HT-29 (cell line): Measurements from ENCODE around the gene TMEM179B. TPM values are rescaled to one million over a fixed set of nuclear protein-coding genes. Genes with fewer than 3 reads are reported as not detected.

Experiments used
- DNase-seq: peaks from one replicate; pipeline ENCODE4 v3.0.0-alpha.2; 2015; ENCODE audit warnings: low spot score
- small RNA-seq: library from RNA; depleted of rRNA; stranded (forward); fragments of <200 nt; gene quantifications from one replicate; pipeline ENCODE3, GENCODE V24; 2014
- total RNA-seq: library from RNA; depleted of rRNA; stranded (reverse); fragments of >200 nt; shearing (Covaris generic); gene quantifications from 2 replicates; pipeline ENCODE4 v1.2.3, GENCODE V29; 2014; rRNA removed

Gene TMEM179B
- total RNA-seq, 1 experiment from 2014 or later = 114 TPM

- DNase-seq = no peak
Measured at GRCh38 chr11:62832336-62833234, 45.4 kb downstream of the TMEM179B start, which contains the start of gene TEX54. Gene TEX54 (minus strand): TSS chr11:62832841.

GRCh38 chr11:62835336-62835735, 48.1 kb downstream of the TMEM179B start:
- no peak for DNase-seq

- DNase-seq = peak; percentile 98
Measured at GRCh38 chr11:62839050-62839945, 52.1 kb downstream of the TMEM179B start, which contains the start of gene WDR74. Gene WDR74 (minus strand): TSS chr11:62839590. CDS start chr11:62839570, 20 bp downstream.

Small RNA genes lying within 50 kb of the gene (small RNA-seq; reads per million reads assigned to genes)
- gene MIR6514 = not detected
- gene RNU6-118P = not detected

Other genes starting within 250 kb of the TMEM179B start
- 281 and 282 TPM in 2 replicates for gene AHNAK, start 240.6 kb upstream of the TMEM179B start, total RNA-seq
- 1,888 and 1,945 TPM in 2 replicates for gene EEF1G, start 213.5 kb upstream of the TMEM179B start, total RNA-seq
- 19.3 and 25.1 TPM in 2 replicates for gene TUT1, start 195.9 kb upstream of the TMEM179B start, total RNA-seq
- 223 and 229 TPM in 2 replicates for gene MTA2, start 185.5 kb upstream of the TMEM179B start, total RNA-seq
- gene EML3, start 174.6 kb upstream of the TMEM179B start, total RNA-seq = 72.3 and 72.5 TPM in 2 replicates
- gene ROM1, start 174.1 kb upstream of the TMEM179B start, total RNA-seq = 10.9 and 13.6 TPM in 2 replicates
- 63.1 and 82.8 TPM in 2 replicates for gene B3GAT3, start 165.4 kb upstream of the TMEM179B start, total RNA-seq
- 257 and 314 TPM in 2 replicates for gene GANAB, start 140.8 kb upstream of the TMEM179B start, total RNA-seq
- gene INTS5, start 134.1 kb upstream of the TMEM179B start, total RNA-seq = 44.6 and 47.4 TPM in 2 replicates
- 272 and 322 TPM in 2 replicates for gene C11orf98, start 122.2 kb upstream of the TMEM179B start, total RNA-seq
- 24.5 and 25.2 TPM in 2 replicates for gene CSKMT, start 122.1 kb upstream of the TMEM179B start, total RNA-seq
- 124 and 141 TPM in 2 replicates for gene UQCC3, start 115.7 kb upstream of the TMEM179B start, total RNA-seq
- 11.3 and 13.3 TPM in 2 replicates for gene LBHD1, start 115.1 kb upstream of the TMEM179B start, total RNA-seq
- 247 and 265 TPM in 2 replicates for gene UBXN1, start 108.3 kb upstream of the TMEM179B start, total RNA-seq
- 0.50 TPM in 1 of 2 replicates, not detected in the other for gene LRRN4CL, start 97.9 kb upstream of the TMEM179B start, total RNA-seq
- 147 and 161 TPM in 2 replicates for gene BSCL2, start 80.0 kb upstream of the TMEM179B start, total RNA-seq
- not detected in 2 replicates for gene GNG3, start 79.7 kb upstream of the TMEM179B start, total RNA-seq
- gene HNRNPUL2, start 59.9 kb upstream of the TMEM179B start, total RNA-seq = 12.2 and 12.3 TPM in 2 replicates
- gene TTC9C, start 58.9 kb upstream of the TMEM179B start, total RNA-seq = 32.4 and 45.5 TPM in 2 replicates
- gene ZBTB3, start 33.2 kb upstream of the TMEM179B start, total RNA-seq = 10.6 and 13.1 TPM in 2 replicates
- 138 and 141 TPM in 2 replicates for gene POLR2G, start 25.8 kb upstream of the TMEM179B start, total RNA-seq
- gene TAF6L, start 16.0 kb upstream of the TMEM179B start, total RNA-seq = 57.9 and 71.7 TPM in 2 replicates
- gene TMEM223, start 4.6 kb downstream of the TMEM179B start, total RNA-seq = 77.3 and 79.3 TPM in 2 replicates
- 24.4 and 31.7 TPM in 2 replicates for gene NXF1, start 18.0 kb downstream of the TMEM179B start, total RNA-seq
- 64.6 and 80.6 TPM in 2 replicates for gene STX5, start 44.6 kb downstream of the TMEM179B start, total RNA-seq
- gene TEX54, start 45.4 kb downstream of the TMEM179B start, total RNA-seq = 0.61 TPM in 1 of 2 replicates, not detected in the other
- 183 and 191 TPM in 2 replicates for gene WDR74, start 52.2 kb downstream of the TMEM179B start, total RNA-seq
- gene SLC3A2, start 93.5 kb downstream of the TMEM179B start, total RNA-seq = 418 and 438 TPM in 2 replicates
- 0.18 TPM in 1 of 2 replicates, not detected in the other for gene CHRM1, start 134.0 kb downstream of the TMEM179B start, total RNA-seq
- not detected in 2 replicates for gene SLC22A6, start 197.6 kb downstream of the TMEM179B start, total RNA-seq
- not detected in 2 replicates for gene SLC22A8, start 228.4 kb downstream of the TMEM179B start, total RNA-seq